Ishikawa (cell line): ENCODE data around the gene PRKCD.

Experiments used
- CEBPB ChIP-seq: IDR thresholded peaks from 2 replicates; pipeline ENCODE4 v1.6.1; 2012
- EP300 ChIP-seq: IDR thresholded peaks from 2 replicates; pipeline ENCODE4 v1.6.1; 2012; ENCODE audit warnings: borderline replicate concordance
- RAD21 ChIP-seq: IDR thresholded peaks from 2 replicates; pipeline ENCODE4 v1.6.1; 2012; ENCODE audit warnings: low read depth
- TCF12 ChIP-seq: IDR thresholded peaks from 2 replicates; pipeline ENCODE4 v1.6.1; 2012; ENCODE audit warnings: low read depth
- YY1 ChIP-seq: IDR thresholded peaks from 2 replicates; pipeline ENCODE4 v1.6.1; 2012; ENCODE audit warnings: low read depth
- ZBTB7A ChIP-seq: IDR thresholded peaks from 2 replicates; pipeline ENCODE4 v1.6.1; 2012; ENCODE audit warnings: low read depth
- TF ChIP-seq, protein P1 (sequence below): IDR thresholded peaks from 2 replicates; pipeline ENCODE4 v1.6.1; 2012
- TF ChIP-seq, protein P2 (sequence below): IDR thresholded peaks from 2 replicates; pipeline ENCODE4 v1.6.1; 2012; ENCODE audit warnings: low read depth, mild to moderate bottlenecking
- TF ChIP-seq, protein P3 (sequence below): IDR thresholded peaks from 2 replicates; pipeline ENCODE4 v1.6.1; 2012

DNA sequence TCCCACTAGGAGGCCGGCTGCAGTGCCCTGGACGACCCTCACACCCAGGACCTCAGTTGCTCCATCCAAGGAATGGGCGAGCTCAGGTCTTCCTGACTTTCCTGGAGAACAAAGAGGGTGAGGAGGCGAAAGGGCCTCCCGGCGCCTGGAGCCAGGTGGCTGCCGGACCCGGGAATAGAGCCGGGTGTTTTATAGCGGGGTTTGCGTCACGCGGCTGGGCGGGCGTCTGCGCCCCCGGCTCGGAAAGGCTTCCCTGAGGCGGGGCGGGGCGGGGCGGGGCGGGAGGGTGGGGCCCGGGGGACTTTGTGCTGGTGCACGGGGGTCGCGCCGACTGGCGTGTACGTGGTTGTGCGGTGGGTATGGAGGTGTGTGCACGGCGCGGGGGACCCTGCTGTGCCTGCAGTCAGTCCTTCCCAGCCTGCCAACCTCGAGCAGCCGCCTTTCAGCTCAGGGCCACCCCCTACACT lies 4.6 kb upstream of the PRKCD start:
- TF ChIP-seq, protein P1, sequence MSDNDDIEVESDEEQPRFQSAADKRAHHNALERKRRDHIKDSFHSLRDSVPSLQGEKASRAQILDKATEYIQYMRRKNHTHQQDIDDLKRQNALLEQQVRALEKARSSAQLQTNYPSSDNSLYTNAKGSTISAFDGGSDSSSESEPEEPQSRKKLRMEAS = no peak
- TF ChIP-seq TCF12 = no peak
- no peak for TF ChIP-seq RAD21
- TF ChIP-seq YY1 = no peak
- TF ChIP-seq, protein P2, sequence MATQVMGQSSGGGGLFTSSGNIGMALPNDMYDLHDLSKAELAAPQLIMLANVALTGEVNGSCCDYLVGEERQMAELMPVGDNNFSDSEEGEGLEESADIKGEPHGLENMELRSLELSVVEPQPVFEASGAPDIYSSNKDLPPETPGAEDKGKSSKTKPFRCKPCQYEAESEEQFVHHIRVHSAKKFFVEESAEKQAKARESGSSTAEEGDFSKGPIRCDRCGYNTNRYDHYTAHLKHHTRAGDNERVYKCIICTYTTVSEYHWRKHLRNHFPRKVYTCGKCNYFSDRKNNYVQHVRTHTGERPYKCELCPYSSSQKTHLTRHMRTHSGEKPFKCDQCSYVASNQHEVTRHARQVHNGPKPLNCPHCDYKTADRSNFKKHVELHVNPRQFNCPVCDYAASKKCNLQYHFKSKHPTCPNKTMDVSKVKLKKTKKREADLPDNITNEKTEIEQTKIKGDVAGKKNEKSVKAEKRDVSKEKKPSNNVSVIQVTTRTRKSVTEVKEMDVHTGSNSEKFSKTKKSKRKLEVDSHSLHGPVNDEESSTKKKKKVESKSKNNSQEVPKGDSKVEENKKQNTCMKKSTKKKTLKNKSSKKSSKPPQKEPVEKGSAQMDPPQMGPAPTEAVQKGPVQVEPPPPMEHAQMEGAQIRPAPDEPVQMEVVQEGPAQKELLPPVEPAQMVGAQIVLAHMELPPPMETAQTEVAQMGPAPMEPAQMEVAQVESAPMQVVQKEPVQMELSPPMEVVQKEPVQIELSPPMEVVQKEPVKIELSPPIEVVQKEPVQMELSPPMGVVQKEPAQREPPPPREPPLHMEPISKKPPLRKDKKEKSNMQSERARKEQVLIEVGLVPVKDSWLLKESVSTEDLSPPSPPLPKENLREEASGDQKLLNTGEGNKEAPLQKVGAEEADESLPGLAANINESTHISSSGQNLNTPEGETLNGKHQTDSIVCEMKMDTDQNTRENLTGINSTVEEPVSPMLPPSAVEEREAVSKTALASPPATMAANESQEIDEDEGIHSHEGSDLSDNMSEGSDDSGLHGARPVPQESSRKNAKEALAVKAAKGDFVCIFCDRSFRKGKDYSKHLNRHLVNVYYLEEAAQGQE = no peak
- TF ChIP-seq CEBPB = no peak
- 0 out of 2 replicates have a peak, but pooled peaks have one; percentile 33 for TF ChIP-seq ZBTB7A
- TF ChIP-seq EP300 = no peak
- TF ChIP-seq, protein P3, sequence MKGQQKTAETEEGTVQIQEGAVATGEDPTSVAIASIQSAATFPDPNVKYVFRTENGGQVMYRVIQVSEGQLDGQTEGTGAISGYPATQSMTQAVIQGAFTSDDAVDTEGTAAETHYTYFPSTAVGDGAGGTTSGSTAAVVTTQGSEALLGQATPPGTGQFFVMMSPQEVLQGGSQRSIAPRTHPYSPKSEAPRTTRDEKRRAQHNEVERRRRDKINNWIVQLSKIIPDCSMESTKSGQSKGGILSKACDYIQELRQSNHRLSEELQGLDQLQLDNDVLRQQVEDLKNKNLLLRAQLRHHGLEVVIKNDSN = 0 out of 2 replicates have a peak, but pooled peaks have one; percentile 27
